ENCODE measurements around the gene UBE3D. TPM values are rescaled to one million over a fixed set of nuclear protein-coding genes. Genes with fewer than 3 reads are reported as not detected.

UBE3D gene
- total RNA-seq, 1 experiment from 2014 or later = 10.7 TPM

GRCh38 chr6:82987951-82988350 is 77.7 kb downstream of the UBE3D start:
- Histone ChIP-seq H3K23me2 (ENCODE audit: insufficient read length, low read depth, low read length, poor library complexity, severe bottlenecking) (no peaks in the 10 kb centered on the region), H2BK5ac (ENCODE audit: insufficient read length, low read length) (no peak overlapping the region), H3K56ac (ENCODE audit: insufficient read length, low read depth, low read length) (no peak overlapping the region), H4K91ac (ENCODE audit: insufficient read length, low read depth, low read length) (no peak overlapping the region), H4K20me1 (ENCODE audit: control insufficient read depth, insufficient read depth, insufficient read length) (no peaks in the 10 kb centered on the region), H2BK12ac (ENCODE audit: insufficient read length, low read depth, low read length) (no peak overlapping the region), H4K5ac (ENCODE audit: insufficient read length, low read depth, low read length) (no peak overlapping the region), H3K14ac (ENCODE audit: insufficient read depth, low read length) (no peak overlapping the region), H3K79me1 (ENCODE audit: insufficient read depth, low read depth, low read length, poor library complexity, severe bottlenecking) (no peaks in the 10 kb centered on the region), H3K27me3 (ENCODE audit: insufficient read depth, low read length) (no peaks in the 10 kb centered on the region), H3K18ac (ENCODE audit: insufficient read length, low read depth, low read length) (no peak overlapping the region), H3K9me3 (ENCODE audit: control insufficient read depth, low read depth, low read length) (no peaks in the 10 kb centered on the region), H2BK15ac (ENCODE audit: low read depth, low read length) (no peak overlapping the region), H3K23ac (ENCODE audit: insufficient read length, low read depth, low read length) (no peak overlapping the region), H3K4ac (ENCODE audit: low read depth, low read length) (no peak overlapping the region), H3K4me2 (ENCODE audit: insufficient read depth, insufficient read length, low read length) (no peak overlapping the region), H3T11ph (ENCODE audit: low read length) (no peak overlapping the region), H2BK120ac (ENCODE audit: low read depth, low read length, poor library complexity, severe bottlenecking) (no peak overlapping the region), H2AFZ (ENCODE audit: low read length) (no peak overlapping the region), H2AK5ac (ENCODE audit: insufficient read length, low read length) (no peak overlapping the region), H4K8ac (replicated peaks; ENCODE audit: insufficient read length, low read depth, low read length) (no peak overlapping the region), H3K79me2 (ENCODE audit: insufficient read depth, low read length) (no peaks in the 10 kb centered on the region), H3K4me1 (ENCODE audit: insufficient read depth, low read length) (no peaks in the 10 kb centered on the region), H2BK20ac (ENCODE audit: low read depth, low read length, poor library complexity, severe bottlenecking) (no peak overlapping the region), H3K27ac (ENCODE audit: insufficient read length, low read depth, low read length) (no peak overlapping the region), H3K9ac (ENCODE audit: extremely low read depth, insufficient read length, low read length) (no peak overlapping the region)
- Mint-ChIP-seq H3K27ac (no peak overlapping the region), H3K4me3 (no peak overlapping the region), H3K27me3 (ENCODE audit: low read depth) (no peaks in the 10 kb centered on the region), H3K9me3 (no peaks in the 10 kb centered on the region), H3K4me1 (no peaks in the 10 kb centered on the region), H3K36me3 (ENCODE audit: insufficient read depth in 1 of 3, low read depth in 3 of 3) (peaks cover 0 to 2% (median 0%) of the 10 kb centered on the region in 3 experiments; a peak in 3 of 7 replicates)
- WGBS (ENCODE audit: extremely low coverage, insufficient read length, low lambda C conversion rate) = no CpG with 5 or more reads among the region's 3 CpGs
- TF ChIP-seq CTCF (conservative IDR thresholded peaks at IDR 0.05) = no peak
- no peak for DNase-seq

Measured in H9 (cell line).